SU-DHL-6 (cell line): ENCODE data around the gene DAGLB.

ENCODE experiments used
- H2AFZ ChIP-seq: fragments of 200-600 bp; sonication (generic); 2 replicates; pipeline ENCODE4 v1.6.1; 2014; ENCODE audit warnings: low read depth, mild to moderate bottlenecking, moderate library complexity, mixed read lengths, antibody characterized with exemption, low read length; ENCODE audit not compliant: severe bottlenecking
- H3F3A ChIP-seq: fragments of 200-600 bp; shearing (Covaris generic); 2 replicates; pipeline ENCODE4 v1.6.0; 2016; ENCODE audit warnings: antibody characterized with exemption, mild to moderate bottlenecking; ENCODE audit not compliant: insufficient read depth
- H3K27ac ChIP-seq: fragments of 200-600 bp; sonication (generic); 2 replicates; pipeline ENCODE4 v1.5.1; 2016; ENCODE audit warnings: low read depth, mild to moderate bottlenecking, low read length, moderate library complexity, mixed read lengths
- H3K27me3 ChIP-seq: fragments of 200-600 bp; sonication (generic), shearing (Covaris generic); 2 replicates; pipeline ENCODE4 v1.6.0; 2014; ENCODE audit warnings: mild to moderate bottlenecking, low read length
- H3K36me3 ChIP-seq: fragments of 200-600 bp; sonication (generic); 2 replicates; pipeline ENCODE4 v1.6.1; 2014; ENCODE audit warnings: mild to moderate bottlenecking, low read length, mixed read lengths
- H3K4me2 ChIP-seq: fragments of 300-600, 200-600 bp; shearing (Covaris generic), sonication (generic); 2 replicates; pipeline ENCODE4 v1.6.0; 2014; ENCODE audit warnings: low read length, low read depth, mild to moderate bottlenecking; ENCODE audit not compliant: poor library complexity, severe bottlenecking
- H3K4me3 ChIP-seq: fragments of 200-600 bp; sonication (generic); 2 replicates; pipeline ENCODE4 v1.5.1; 2014; ENCODE audit warnings: antibody characterized with exemption, low read length, mild to moderate bottlenecking, mixed read lengths; ENCODE audit not compliant: insufficient read depth, poor library complexity, severe bottlenecking
- H3K79me2 ChIP-seq: fragments of 200-600 bp; sonication (generic); 2 replicates; pipeline ENCODE4 v1.6.1; 2014; ENCODE audit warnings: mild to moderate bottlenecking, low read length, moderate library complexity; ENCODE audit not compliant: insufficient read depth
- H3K9ac ChIP-seq: fragments of 200-600 bp; sonication (generic); 2 replicates; pipeline ENCODE4 v1.7.0; 2014; ENCODE audit warnings: mild to moderate bottlenecking, low read length
- H3K9me2 ChIP-seq: fragments of 200-600 bp; sonication (generic); replicated peaks from 2 replicates; pipeline ENCODE4 v1.6.1; 2014; ENCODE audit warnings: low read length; ENCODE audit not compliant: insufficient read depth
- H3K9me3 ChIP-seq: fragments of 200-600 bp; sonication (generic); 2 replicates; pipeline ENCODE4 v1.6.1; 2014; ENCODE audit warnings: low read length, mixed read lengths; ENCODE audit not compliant: insufficient read depth
- H4K20me1 ChIP-seq: fragments of 200-600 bp; sonication (generic); 2 replicates; pipeline ENCODE4 v1.6.1; 2014; ENCODE audit warnings: low read depth, mild to moderate bottlenecking, antibody characterized with exemption, low read length, moderate library complexity, mixed read lengths
- CTCF ChIP-seq: fragments of 200-600 bp; sonication (generic); IDR thresholded peaks from one replicate; pipeline ENCODE4 v1.5.1; 2017; ENCODE audit warnings: antibody characterized with exemption, mild to moderate bottlenecking, low read length, moderate library complexity; ENCODE audit not compliant: insufficient read depth, poor library complexity, severe bottlenecking
- EZH2phosphoT487 ChIP-seq: fragments of 200-600 bp; sonication (generic), shearing (Covaris generic); conservative IDR thresholded peaks from 2 replicates; pipeline ENCODE4 v1.6.1; 2018; ENCODE audit warnings: mild to moderate bottlenecking, antibody characterized with exemption, low read length, moderate library complexity, mixed read lengths

DAGLB gene

DNA sequence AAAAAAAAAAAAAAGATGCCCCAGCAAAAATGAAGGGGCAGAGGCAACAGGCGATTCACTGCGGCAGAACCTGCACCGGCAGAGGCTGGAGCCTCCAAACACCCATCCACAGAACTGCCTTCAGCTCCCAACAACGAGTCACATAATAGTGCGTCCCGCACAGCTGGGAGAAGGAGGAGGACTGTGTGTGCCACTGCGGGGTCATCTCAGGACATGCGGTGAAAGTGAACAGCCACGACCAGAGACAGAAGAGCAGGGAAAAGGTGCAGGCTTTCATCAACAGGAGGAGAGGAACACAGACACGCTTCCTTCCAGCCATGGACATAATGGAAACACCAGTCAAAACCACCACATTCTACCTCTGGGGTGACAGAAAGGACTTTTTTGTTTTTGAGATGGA is 34.1 kb downstream of the DAGLB start:
- Histone ChIP-seq H3K79me2 (no peaks in the 10 kb centered on the region), H3K9me2 (no peaks in the 10 kb centered on the region), H3K27me3 (no peaks in the 10 kb centered on the region), H3K4me3 (no peak overlapping the region), H3K27ac (no peak overlapping the region), H3K36me3 (peaks cover 12% of the 10 kb centered on the region; the same call in 1 of the 2 replicates), H3K9ac (no peak overlapping the region), H2AFZ (no peak overlapping the region), H3K9me3 (no peaks in the 10 kb centered on the region), H4K20me1 (no peaks in the 10 kb centered on the region), H3F3A (no peaks in the 10 kb centered on the region), H3K4me2 (no peak overlapping the region)
- no peak for TF ChIP-seq CTCF
- TF ChIP-seq EZH2phosphoT487 = no peak

DNA sequence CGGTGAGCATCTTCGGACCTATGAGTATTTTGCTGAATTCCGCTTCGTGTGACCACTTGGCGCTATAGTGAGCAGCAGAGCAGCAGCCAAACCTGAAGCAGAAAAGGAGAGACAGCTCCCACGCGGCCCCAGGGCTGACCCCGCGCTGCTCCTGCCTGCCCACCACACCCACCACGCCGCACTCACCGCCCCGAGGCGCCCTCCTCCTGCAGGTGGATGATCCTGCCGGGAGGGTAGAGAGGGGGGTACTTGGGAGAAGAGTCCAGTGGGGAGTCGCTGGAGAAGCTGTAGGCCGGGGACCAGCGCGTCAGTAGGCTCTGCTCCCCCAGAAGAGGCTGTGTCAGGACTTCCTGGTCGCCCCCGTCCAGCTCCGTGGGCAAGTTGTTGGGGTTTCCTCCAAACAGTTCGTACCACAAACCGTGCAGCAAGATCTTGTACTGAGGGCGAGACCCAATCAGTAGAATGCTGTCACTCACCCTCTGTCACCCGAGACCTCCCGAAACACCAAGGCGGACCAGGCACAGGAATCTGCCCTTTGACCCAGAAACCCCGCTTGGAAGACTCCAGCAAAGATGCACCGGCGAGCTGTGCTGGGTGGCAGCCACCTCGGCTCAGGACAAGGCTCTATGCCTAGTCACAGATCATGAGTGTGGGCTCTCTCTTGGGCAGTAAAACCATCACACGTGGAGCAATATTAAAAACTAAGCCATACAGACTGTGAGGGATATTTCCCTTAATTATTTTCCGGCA is 37.6 kb downstream of the DAGLB start:
- TF ChIP-seq CTCF = no peak
- H3K27ac ChIP-seq = no peak overlapping the region
- H3K9me2 ChIP-seq = no peaks in the 10 kb centered on the region
- H2AFZ ChIP-seq = no peak overlapping the region
- peaks cover 25% of the 10 kb centered on the region; the same call in 1 of the 2 replicates for H3K36me3 ChIP-seq
- peaks cover 12% of the 10 kb centered on the region; the same call in 1 of the 2 replicates for H3F3A ChIP-seq
- H3K27me3 ChIP-seq = no peaks in the 10 kb centered on the region
- no peaks in the 10 kb centered on the region for H3K9me3 ChIP-seq
- H3K9ac ChIP-seq = no peak overlapping the region
- no peak overlapping the region for H3K4me3 ChIP-seq
- H4K20me1 ChIP-seq = no peaks in the 10 kb centered on the region
- H3K79me2 ChIP-seq = no peaks in the 10 kb centered on the region
- H3K4me2 ChIP-seq = no peak overlapping the region

- no peaks in the 10 kb centered on the region for H3K9me2 ChIP-seq
- TF ChIP-seq CTCF (no peak), EZH2phosphoT487 (no peak)
- H3K4me2 ChIP-seq = no peak overlapping the region
- H3K4me3 ChIP-seq = no peak overlapping the region
- no peak overlapping the region for H2AFZ ChIP-seq
- no peaks in the 10 kb centered on the region for H3K9me3 ChIP-seq
- H3K27ac ChIP-seq = no peak overlapping the region
- H3K27me3 ChIP-seq = no peaks in the 10 kb centered on the region
- no peak overlapping the region for H3K9ac ChIP-seq
- H4K20me1 ChIP-seq = no peaks in the 10 kb centered on the region
- peaks cover 27% of the 10 kb centered on the region; the same call in 1 of the 2 replicates for H3K36me3 ChIP-seq
- H3K79me2 ChIP-seq = no peaks in the 10 kb centered on the region
- peaks cover 16% of the 10 kb centered on the region for H3F3A ChIP-seq
Observed at GRCh38 chr7:6409091-6409490, 38.7 kb downstream of the DAGLB start.
